ENCODE data around the gene MPP3.

Gene MPP3

DNA sequence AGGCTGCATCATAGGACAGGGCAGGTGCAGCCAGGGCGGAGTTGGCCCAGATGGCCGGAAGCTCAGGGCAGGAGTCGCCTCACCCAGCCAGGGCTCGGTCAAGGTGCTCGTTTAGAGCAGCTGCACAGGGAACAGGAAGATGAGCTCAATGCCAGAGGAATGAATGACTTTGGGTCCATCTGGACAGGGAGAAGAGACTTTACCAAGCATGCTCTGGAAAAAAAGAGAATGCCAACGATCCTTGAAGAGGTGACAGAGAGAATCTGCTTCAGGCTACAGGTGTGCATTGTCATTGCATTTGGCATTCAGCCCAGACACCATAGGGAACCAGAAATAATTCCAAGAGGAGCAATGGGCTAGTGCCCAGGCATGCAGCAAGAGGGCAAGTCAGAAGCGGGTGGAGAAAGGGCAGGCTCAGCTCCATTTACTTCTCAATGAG lies 6.7 kb upstream of the MPP3 start:
- DNase-seq, result no peak

DNA sequence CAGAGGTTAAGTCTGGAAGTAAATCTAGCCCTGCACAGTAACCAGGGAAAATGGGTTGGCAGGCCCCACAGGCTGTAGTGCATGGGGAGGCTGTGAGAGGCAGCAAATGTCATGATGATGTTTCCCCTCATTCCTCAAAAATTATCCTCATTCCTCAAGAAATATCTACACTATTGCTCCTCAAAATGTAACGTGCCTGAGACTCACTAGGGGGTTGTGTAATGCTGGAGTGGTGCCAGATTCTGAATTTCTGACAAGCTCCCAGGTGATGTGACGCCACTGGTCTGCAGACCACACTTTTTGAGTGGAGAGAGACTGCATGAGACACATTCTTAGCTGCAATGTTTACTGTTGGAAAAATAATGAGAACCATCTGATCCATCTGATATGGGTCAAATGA lies 1.2 kb upstream of the MPP3 start:
- no peak for DNase-seq

DNA sequence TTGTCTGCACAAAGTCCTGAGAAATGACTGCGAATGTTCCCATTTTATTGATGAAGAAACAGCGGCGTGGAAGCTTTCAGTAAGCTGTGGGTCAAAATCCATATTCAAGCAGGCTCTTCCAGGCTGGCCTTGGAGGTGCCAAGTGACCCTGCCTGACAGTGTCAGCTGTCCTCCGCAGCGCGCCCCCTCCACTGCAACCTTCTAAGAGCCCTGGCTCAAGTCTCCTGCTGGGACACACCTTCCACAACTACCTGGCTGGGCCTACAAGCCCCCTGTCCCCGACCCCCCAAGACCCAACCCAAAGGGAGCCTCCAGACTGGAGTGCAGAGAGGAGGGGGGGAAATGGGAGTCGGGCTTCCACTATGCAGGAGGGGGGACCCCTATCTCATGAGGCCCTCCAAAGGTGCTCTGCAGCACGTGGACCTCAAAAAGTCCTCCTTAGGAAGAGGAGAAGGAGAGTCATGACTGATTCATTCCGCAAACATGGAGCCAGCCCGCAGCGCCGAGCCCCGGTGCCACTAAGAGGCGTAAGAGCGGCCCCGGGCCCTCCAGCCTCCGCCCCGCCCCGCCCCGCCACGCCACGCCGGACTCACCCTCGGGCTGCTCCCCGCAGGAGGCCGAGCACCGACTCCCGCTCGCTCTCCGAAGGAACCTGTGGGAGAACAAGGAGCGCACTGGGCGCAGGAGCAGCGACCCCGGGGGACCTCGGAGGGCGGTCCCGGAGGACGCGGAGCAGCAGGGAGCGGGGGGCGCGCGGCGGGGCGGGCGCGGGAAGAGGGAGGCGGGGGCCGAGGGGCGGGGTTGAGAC lies 574 bp downstream of the MPP3 start:
- DNase-seq, result peak; percentile 56

DNA sequence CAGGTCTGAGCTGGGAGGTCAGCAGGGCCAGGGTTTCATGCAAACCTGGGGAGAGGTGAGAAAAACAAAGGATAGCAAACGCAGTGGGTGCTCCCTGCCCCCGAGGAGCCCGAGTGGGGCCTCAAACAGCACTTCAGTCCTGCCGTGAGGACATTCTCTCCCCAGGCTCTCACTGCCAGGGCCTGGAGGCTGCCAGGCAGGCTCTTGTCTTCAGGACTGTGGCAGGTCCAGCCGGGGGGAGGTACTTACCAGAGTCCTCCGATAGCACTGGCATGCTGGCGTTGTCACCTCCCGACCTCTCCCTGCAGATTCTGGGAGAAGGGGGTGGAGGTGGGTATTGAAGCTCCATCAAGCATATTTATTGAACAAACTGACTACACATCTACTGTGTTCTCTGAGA lies 1.3 kb downstream of the MPP3 start:
- DNase-seq, result no peak

DNA sequence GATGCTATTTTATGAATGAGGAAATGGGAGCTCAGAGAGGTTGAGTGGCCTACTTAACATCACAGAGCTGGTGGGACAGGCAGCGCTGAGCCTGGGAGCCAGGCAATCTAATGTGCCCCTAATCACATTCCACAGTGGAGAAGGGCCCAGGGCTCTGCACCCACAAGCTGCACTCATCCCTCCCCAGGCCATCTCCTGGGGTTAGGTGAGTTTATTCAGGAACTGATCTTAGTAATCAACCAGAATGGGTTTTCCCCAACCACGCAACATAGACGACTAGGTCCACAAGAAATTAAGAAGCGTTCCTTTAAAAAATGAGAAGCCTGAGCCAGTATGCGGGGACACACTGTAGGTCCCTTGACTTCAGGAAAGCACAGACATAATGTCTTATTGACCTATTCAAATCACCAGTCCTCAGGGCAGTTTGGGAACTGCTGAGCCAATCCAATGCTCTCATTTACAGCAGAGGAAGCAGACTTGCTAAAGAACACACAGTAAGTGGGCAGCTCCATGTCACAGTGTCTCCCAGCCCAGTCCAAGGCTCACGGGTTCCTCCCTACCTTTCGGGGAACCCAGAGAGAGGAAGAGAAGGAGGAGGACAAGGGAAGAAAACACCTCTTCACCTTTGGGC lies 2.3 kb downstream of the MPP3 start:
- DNase-seq, result no peak

DNA sequence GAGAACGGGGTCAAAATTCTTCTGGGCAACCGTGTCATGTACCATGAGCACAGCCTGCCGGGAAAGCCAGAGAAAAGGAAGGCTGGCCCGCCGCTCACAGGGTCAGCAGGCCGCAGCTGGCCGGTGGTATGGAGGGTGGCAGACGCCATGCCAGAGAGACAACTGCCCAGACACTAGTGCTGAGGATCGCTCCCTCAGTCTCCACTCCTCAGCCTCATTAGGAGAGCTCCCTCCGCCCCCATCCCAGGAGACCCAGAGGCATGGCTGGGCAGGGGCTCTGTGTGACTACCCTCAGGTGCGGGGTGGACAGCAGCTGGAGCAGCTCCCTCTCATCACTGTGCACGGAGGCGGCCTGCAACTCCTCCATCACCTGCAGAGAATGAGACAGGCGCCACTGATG lies 3.2 kb downstream of the MPP3 start:
- no peak for DNase-seq

DNA sequence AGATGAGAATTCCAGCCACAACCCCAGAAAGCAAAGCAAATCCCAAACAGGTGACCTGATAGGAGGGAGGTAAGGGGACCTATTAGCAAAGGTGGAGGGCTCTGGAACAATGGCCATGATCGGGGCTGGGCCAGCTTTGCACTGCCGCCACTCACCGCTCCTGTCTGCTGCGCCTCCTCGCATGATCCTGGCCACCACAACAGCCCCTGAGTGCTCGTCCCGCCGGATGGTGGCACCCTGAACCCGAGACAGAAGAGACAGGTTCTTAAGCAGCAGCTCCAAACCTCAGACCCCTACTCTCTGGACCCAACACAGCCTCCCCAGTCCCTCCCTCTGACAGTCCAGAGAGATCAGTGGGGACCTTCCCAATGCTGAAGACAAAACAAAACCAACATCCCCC lies 5.3 kb downstream of the MPP3 start:
- no peak for DNase-seq

DNA sequence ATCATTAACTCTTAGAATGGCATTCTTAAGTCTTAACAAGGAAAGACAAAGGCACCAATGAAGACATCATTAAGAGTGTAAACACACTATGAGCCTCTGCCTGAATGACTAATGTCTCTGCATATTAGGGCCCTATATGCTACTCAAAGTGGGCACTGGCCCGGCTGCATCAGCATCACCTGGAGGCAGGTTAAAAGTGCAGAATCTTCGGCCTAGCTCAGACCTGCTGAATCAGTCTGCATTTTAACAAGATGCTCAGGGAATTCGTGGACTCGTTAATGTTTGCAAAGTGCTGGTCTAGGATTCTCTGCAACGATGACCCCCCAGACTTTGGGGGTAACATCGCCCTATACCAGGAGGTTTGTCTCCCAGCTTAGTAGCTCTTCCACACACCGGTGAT lies 6.7 kb downstream of the MPP3 start:
- DNase-seq, result no peak

DNA sequence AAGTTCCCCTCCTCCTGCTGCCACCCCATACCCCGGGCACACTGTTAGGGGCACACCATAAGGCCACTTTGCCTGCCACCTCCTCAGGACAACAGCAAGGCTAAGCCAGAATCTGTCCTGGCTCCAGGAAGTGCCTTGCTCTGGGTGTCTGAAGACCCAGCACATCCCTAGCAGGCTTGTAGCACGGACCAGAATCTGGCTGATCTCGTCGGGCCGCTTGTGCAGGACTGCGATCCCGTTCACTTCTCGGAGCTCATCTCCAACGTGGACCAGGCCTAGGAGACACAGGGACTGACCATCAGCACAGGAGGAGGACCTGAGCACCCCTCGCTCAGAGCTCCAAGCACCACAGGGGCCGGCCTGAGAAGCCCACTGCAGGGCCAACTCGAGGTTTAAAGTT lies 7.4 kb downstream of the MPP3 start:
- no peak for DNase-seq

DNA sequence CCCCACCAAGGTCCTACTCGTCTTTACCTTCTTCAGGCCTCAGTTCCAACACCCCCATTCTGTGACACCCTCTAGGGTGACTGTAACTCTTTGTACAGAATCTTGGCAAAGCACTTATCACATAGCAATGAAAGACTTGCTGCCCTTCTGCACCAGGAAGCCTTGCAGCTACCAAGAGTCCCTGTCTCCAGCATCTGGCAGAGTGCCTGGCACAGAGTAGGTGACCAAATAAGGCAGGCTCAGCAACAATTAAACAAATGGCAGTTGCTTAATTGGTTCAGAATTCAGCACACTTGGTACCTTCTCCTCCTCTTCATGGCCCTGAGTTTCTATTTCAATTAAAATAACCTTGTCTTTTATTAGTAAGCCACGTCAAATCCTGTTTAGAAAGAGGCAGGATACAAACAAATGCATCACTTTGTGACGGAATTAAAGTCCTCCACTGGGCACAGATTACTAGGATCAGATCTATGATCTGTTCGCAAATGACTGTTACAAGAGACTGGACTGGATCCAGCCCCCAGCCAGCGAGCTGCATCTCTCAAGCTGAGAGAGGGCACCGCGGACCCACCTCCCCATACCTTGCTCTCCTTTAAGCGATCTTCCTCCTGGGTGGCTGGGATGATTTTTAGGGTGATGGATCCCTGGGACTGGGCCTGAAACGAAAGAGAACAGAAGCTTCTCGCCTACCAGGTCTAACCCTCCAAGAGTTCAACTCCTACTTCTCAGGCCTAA lies 9.4 kb downstream of the MPP3 start:
- no peak for DNase-seq

DNA sequence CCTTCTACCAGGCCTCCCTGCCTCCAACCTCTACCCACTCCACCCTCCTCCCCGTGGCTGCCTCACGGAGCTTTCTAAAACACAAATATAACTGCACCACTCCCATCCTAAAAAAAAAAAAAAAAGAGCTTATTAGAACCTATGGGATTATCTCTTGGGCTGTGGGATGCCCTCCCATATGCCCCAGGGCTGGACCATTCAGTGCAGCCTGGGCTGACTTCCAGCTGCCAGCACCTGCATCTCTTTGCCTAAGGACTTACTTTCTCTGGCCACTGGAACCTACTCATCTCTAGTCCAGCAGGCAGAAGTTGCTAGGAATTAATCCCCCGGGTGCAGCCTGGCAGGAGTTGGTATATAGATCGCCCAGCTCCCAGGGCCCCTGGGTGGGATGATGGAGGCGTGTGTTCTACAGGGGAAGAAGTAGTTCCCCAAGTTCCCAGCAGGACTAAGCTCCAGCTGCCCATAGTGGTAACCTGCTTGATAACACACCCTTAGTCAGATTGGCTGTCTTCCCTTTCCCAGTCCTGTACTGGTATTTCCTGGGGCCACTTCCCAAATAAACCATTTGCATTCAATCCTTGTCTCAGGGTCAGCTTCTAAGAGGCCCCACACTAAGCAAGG lies 10.3 kb downstream of the MPP3 start:
- DNase-seq, result no peak

DNA sequence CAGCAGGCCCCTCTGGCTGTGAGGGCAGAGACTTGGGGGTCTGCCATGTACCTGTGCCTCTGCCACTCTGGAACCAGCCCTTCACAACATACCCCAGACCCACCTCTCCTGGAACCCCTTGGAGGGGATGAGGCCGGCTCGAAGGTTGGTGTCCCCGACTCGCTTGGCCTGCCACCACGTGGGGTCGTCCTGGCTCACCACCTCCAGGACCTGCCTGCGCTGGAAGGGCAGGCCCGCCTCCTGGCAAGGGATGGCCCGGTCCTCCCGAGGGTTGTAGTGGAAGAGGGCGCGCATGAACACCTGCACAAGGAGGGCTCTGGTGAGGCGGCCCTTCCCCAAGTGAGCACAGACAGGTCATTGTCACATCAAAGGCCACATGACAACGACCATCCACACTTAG lies 12.2 kb downstream of the MPP3 start:
- DNase-seq, result no peak

DNA sequence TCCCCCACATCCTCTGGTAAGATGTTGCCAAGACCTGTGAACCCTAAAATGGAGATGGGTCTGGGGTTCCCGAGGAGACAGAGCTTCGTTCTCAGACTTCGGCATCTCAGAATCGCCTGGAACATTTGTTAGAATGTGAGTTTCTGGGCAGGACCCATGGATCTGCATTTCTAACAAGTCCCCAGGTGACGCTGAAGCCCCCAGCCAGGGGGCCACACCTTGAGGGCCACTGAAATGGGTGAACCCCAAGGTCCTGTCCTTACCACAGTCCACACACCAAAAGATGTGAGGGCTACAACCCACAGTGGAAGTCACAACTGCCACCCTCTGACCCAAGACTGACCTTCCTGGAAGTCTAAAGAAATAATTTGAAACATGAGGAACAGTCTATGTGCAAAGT lies 14.0 kb downstream of the MPP3 start:
- no peak for DNase-seq

DNA sequence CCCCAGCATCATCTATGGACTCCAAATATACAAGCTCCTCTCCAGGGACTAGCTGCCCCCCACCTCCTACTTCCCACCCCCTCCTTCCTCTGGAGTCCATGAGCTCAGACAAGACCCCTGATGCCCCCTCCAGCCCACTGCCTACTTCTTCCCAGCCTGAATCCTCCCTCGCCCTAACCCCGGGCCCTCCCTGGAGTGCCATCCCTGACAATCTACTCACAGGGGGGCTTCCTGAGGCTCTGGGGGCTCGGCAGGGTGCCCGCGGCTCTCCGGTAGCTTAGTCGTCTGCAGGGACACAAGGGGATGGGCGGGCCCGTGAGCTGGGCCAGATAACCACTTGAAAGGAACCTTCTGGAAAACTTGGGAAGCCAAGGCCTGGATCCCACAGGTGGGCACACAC lies 15.1 kb downstream of the MPP3 start:
- no peak for DNase-seq

DNA sequence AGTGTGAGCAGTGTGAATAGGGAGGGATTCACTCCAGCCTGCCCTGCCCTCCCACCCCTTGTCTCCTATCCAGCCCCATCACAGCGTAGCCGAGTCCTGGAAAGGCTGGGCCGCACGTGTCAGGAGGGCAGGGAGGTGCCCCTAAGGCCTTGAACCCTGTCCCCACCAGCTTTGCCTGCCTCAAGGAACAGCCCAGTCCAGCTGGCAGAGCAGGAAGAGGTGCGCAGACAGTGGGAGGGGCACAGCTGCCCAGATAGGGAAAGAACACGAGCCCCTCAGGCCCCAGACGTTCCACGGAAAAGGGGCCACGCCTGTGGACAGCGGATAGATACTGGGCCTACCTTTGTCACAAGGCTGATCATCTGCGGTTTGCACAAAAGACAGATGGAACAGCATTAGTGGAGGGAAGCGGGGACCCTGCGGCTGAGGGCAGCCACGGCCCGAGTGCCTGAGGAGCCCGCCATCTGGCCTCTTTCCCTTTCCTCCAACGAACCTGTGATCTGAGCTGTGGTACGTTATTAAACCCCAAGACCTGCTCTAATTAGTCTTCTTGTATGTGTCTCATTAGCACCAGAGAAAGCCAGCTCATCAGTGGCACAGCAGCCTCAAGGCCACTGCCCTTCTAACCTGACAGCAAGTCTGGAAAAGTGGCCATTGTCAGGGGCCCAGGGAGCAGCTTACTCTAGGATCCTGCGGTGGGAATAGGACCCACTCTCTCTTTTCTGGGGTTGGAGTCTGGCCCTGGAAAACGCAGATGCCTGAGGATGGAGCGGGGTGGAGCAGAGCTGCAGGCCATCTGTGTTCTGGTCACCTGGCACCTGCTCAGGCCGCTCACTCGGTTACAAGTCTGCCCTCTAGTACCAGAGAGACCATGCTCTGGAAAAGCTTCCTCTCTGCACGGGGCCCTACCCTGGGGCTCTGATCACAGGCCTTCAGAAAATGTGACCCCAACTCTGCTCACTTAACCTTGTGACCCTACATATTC lies 16.3 kb downstream of the MPP3 start:
- no peak for DNase-seq

DNA sequence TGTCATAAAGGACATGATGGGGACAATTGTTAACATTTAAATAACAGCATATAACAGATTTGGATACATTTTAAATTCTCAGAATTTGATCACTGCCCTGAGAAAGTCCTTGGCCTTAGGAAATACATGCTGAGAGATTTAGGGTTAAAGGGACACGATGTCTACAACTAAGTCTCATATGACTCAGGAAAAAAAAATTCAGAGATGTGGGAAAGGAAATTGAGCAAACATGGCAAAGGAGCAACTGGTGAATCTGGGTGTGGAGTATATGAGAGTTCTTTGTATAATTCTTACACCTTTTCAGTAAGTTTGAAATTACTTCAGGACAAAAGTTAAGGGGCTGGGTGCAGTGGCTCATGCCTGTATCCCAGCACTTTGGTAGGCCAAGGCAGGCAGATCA lies 18.2 kb downstream of the MPP3 start:
- no peak for DNase-seq

DNA sequence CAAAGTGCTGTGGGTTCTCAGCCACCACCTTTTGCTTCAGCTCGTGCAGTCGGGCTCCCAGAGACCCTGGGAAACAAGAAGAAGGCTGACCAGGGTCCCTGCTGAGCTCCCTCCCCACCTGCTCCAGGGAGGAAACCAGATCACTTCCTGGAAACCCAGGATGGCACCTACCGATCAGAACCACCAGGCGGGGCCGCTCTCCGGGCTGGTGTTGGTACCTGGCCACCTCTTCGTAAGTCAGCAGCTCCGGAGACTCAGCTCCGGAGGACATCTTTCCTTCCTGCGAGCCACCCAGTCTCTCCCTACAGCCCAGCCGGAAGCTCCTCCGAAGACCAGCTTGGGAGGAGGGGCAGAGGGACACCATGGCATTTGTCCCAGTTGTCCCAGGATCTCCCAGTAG lies 18.9 kb downstream of the MPP3 start:
- DNase-seq, result no peak

DNA sequence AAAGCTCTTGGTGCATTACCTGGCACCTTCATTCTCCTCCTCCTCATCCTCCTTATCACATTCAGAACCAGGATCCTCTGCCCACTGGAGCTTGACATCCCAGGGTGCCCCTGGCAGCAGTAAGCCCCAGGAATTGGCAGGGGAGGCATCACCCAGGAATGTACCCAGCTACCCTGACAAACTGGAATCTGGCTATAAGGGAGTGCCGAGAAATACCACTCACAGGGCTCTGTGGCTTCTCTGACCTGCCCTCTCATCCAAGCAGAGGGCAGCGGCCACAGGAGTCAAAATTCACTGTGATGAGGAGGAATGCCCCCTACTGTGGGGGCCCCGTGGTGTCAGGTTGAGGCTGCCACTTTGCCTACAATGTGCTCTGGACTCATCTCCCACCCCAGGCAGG lies 19.6 kb downstream of the MPP3 start:
- DNase-seq, result no peak

DNA sequence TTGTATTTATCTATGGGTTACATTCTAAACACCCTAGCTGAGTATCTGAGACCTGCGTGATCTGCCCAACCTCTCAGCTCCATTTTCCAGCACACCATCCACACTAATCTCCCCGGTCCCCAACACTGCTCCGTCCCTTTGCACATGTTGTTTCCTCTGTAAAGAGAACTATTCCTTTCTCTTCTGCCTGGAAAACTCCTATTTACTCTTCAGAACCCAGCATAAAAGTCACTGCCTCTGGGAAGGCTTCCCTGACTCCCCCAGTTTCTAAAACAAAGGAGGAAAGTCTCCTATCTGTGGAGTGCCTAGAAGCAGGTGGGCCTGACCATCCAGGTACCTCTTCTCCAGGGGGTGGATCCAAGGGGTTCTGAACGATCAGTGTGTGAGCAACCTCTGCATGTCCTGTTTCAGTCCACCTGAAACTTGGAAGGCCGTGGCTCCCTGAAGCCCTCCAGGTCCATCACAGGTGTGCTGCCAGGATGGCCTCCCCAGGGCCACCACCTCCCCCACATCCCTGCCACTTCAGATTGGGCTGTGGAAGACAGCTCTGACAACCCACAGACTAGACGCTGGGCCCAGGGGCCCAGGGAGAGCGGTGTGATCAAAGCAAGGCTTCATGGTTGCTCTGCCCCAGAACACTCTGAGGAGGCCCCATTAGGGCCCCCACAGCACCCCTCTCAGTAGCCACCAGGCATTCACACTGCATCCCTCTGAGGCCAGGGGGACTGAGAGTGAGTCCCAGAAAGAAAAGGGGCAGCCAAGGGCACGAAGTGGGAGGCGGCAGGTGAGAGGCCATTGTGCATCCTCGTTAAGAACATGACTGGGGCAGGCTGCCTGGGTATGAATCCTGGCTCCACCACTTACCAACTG lies 20.3 kb downstream of the MPP3 start:
- no peak for DNase-seq

DNA sequence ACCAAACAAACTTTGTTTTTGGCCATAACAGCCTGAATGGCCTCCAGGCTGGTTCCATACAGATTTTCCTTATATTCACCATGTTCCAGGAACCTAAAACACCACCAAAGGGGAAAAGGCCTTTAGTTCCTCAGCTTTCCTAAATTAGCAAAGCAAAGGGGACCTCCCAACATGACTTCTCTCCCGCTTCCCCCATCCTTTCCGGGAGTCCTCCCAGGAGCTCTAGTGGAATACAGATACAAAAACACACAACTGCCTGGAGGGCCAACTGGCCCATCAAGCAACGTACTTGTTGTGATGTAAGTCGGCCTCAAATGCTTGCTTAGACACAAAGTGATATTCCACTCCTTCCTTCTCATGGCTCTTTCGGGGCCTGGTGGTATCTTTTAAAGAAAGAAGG lies 22.1 kb downstream of the MPP3 start:
- DNase-seq, result no peak

DNA sequence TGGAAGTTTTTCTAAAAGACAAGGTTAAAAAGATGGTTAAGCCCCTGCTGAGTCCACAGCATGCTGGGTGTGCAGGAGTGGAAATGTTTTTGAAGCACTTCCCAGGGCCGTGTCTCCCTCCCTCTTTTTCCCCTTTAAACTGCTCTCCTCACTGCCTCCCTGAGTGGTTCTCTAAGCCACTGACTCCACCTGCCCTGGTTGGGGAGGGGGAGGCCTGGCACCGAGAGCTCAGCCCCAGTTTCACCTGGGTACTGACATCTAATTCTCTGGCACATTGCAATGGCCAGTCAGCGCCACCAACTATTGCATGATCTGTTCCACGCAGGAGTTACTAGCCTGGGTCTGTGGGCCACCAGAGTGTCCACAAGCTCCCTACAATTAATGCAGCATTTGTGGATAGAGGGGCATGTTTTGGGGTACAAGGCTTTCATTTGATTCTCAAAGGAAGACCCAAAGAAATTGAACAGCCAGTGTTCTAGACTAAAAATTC lies 22.7 kb downstream of the MPP3 start:
- DNase-seq, result no peak
